Bronchial epithelial cell (primary cell): ENCODE data around the gene TNFSF4. TPM values are rescaled to one million over a fixed set of nuclear protein-coding genes. Genes with fewer than 3 reads are reported as not detected.

Experiments used
- DNase-seq: peaks from one replicate; pipeline ENCODE4 v3.0.0-alpha.2; 2010; ENCODE audit warnings: low read depth
- FAIRE-seq: peaks from 2 replicates; lab custom pipeline; 2011; peaks lifted over from hg19 to GRCh38; lab: Jason Lieb, UNC
- H3K27me3 ChIP-seq: 2 replicates; pipeline ENCODE4 v1.5.1; 2011; ENCODE audit warnings: low read length; ENCODE audit not compliant: control insufficient read depth, insufficient read depth
- H3K36me3 ChIP-seq: 2 replicates; pipeline ENCODE4 v1.5.1; 2011; ENCODE audit warnings: low read length; ENCODE audit not compliant: control insufficient read depth, insufficient read depth
- H3K4me3 ChIP-seq: 2 replicates; pipeline ENCODE4 v1.5.1; 2011; ENCODE audit warnings: mild to moderate bottlenecking, low read depth, low read length, control low read depth
- CTCF ChIP-seq: IDR thresholded peaks from 2 replicates; pipeline ENCODE4 v1.5.1; 2011; ENCODE audit warnings: mild to moderate bottlenecking, moderate library complexity, low read length, control low read depth, inconsistent platforms; ENCODE audit not compliant: insufficient read depth, severe bottlenecking
- total RNA-seq: library from RNA; depleted of rRNA; stranded (reverse); fragments of >200 nt; gene quantifications from 2 replicates; pipeline ENCODE4 v1.2.1, GENCODE V29; 2014

The TNFSF4 gene
- total RNA-seq, 1 donor from 2014 or later: under 0.01 TPM

DNA sequence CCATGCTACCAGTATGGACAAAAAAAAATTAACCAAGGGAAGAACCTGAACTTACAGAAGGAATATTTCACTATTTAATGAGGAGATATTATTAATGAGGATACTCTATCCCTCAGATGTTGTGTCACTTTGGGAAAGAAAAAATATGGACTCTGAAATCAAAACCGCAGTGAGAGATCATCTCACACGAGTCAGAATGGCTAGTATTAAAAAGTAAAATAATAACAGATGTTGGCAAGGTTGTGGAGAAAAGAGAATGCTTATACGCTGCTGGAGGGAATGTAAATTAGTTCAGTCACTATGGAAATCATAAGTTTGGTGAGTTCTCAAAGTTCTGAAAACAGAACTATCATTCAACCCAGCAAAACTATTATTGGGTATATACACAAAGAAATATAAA, 30.9 kb downstream of the TNFSF4 start:
- H3K27me3 ChIP-seq: no peaks in the 10 kb centered on the region
- DNase-seq (no peak), FAIRE-seq (no peak)
- H3K4me3 ChIP-seq: no peak overlapping the region
- no peak for TF ChIP-seq CTCF
- H3K36me3 ChIP-seq: no peaks in the 10 kb centered on the region

- no peak for TF ChIP-seq CTCF
- DNase-seq: peak; percentile 38
- Histone ChIP-seq H3K36me3 (no peaks in the 10 kb centered on the region), H3K4me3 (no peak overlapping the region), H3K27me3 (no peaks in the 10 kb centered on the region)
- no peak for FAIRE-seq
Observed at GRCh38 chr1:173175514-173176145, 31.5 kb downstream of the TNFSF4 start.

- no peak for FAIRE-seq
- DNase-seq: no peak
- H3K27me3 ChIP-seq: no peaks in the 10 kb centered on the region
- no peaks in the 10 kb centered on the region for H3K36me3 ChIP-seq
- H3K4me3 ChIP-seq: no peak overlapping the region
- TF ChIP-seq CTCF: no peak
Observed at GRCh38 chr1:173173388-173173787, 33.7 kb downstream of the TNFSF4 start.

GRCh38 chr1:173171152-173171551, 36.0 kb downstream of the TNFSF4 start:
- Histone ChIP-seq H3K4me3 (no peak overlapping the region), H3K27me3 (no peaks in the 10 kb centered on the region), H3K36me3 (no peaks in the 10 kb centered on the region)
- no peak for FAIRE-seq
- no peak for DNase-seq
- TF ChIP-seq CTCF: no peak

DNA sequence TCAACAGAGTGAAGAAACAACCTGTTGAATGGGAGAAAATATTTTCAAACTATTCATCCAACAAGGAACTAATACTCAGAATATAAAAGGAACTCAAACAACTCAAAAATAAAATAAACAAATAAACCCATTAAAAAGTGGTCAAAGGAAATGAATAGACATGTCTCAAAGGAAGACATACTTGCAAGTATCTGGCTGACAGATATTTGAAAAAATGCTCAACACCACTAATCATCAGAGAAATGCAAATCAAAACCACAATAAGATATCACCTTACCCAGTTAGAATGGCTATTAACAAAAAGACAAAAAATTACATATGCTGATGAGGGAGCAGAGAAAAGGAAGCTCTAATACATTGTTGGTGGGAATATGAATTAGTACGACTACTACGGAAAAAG, 38.2 kb downstream of the TNFSF4 start:
- DNase-seq (peak; percentile 58), FAIRE-seq (no peak)
- TF ChIP-seq CTCF: no peak

DNA sequence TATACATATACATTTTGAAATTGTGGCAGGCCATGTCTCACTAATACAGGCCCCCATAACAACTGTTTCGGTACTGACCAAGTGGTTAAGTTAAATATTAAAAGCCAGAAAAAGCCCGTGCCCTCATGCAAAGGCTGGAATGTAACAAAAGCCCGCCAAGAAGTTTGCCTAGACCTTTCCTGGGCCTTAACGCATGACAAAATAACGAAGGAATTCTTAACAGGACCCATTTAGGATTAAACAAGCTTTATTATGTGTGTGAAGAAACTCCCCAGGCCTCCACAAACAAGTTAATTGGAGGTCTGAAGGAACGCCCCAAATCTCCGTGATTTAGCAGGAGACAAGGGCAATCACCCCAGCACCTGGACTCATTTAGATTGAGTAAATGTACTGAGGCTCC, 42.4 kb downstream of the TNFSF4 start:
- FAIRE-seq: no peak
- no peak for DNase-seq
- H3K36me3 ChIP-seq: no peaks in the 10 kb centered on the region
- H3K4me3 ChIP-seq: no peak overlapping the region
- no peak for TF ChIP-seq CTCF
- no peaks in the 10 kb centered on the region for H3K27me3 ChIP-seq

More for the DNA sequence above, 38.2 kb downstream of the TNFSF4 start:
- H3K4me3 ChIP-seq: no peak overlapping the region
- no peaks in the 10 kb centered on the region for H3K27me3 ChIP-seq
- no peaks in the 10 kb centered on the region for H3K36me3 ChIP-seq
